ES-I3 (cell line): Measurements from ENCODE around the gene DLG4.

Source experiments
- H3K36me3 ChIP-seq: 2 replicates; pipeline ENCODE4 v1.6.1; 2013; ENCODE audit warnings: mild to moderate bottlenecking, low read length, control low read depth, moderate library complexity; ENCODE audit not compliant: insufficient read depth
- H3K4me1 ChIP-seq: 2 replicates; pipeline ENCODE4 v1.6.1; 2013; ENCODE audit warnings: mild to moderate bottlenecking, control low read depth, low read length; ENCODE audit not compliant: insufficient read depth
- H3K9ac ChIP-seq: 2 replicates; pipeline ENCODE4 v1.6.1; 2013; ENCODE audit warnings: low read depth, mild to moderate bottlenecking, low read length, moderate library complexity
- H3K9me3 ChIP-seq: 2 replicates; pipeline ENCODE4 v1.6.1; 2013; ENCODE audit warnings: mild to moderate bottlenecking, low read length, moderate library complexity; ENCODE audit not compliant: control insufficient read depth, insufficient read depth

DLG4 gene

GRCh38 chr17:7228920-7229319 lies 9.3 kb upstream of the DLG4 start:
- Histone ChIP-seq H3K36me3 (peaks cover 16% of the 10 kb centered on the region; the same call in 1 of the 2 replicates), H3K9me3 (no peaks in the 10 kb centered on the region), H3K4me1 (peaks cover 4% of the 10 kb centered on the region; the same call in 1 of the 2 replicates), H3K9ac (no peak overlapping the region)

- Histone ChIP-seq H3K9me3 (no peaks in the 10 kb centered on the region), H3K36me3 (peaks cover 22% of the 10 kb centered on the region; the same call in 1 of the 2 replicates), H3K4me1 (peaks cover 2% of the 10 kb centered on the region; the same call in 1 of the 2 replicates), H3K9ac (no peak overlapping the region)
These were observed 7.4 kb upstream of the DLG4 start for GRCh38 chr17:7226721-7227710.

- peaks cover 22% of the 10 kb centered on the region; the same call in 1 of the 2 replicates for H3K36me3 ChIP-seq
- H3K4me1 ChIP-seq = no peaks in the 10 kb centered on the region; the same call in 1 of the 2 replicates
- no peaks in the 10 kb centered on the region for H3K9me3 ChIP-seq
- no peak overlapping the region for H3K9ac ChIP-seq
These were observed 6.2 kb upstream of the DLG4 start for GRCh38 chr17:7225711-7226331.

- H3K36me3 ChIP-seq = peaks cover 17% of the 10 kb centered on the region; the same call in 1 of the 2 replicates
- H3K4me1 ChIP-seq = no peaks in the 10 kb centered on the region; the same call in 1 of the 2 replicates
- no peak overlapping the region for H3K9ac ChIP-seq
- H3K9me3 ChIP-seq = no peaks in the 10 kb centered on the region
These were observed 5.0 kb upstream of the DLG4 start for GRCh38 chr17:7224661-7225111.

- Histone ChIP-seq H3K4me1 (no peaks in the 10 kb centered on the region; the same call in 1 of the 2 replicates), H3K9me3 (no peaks in the 10 kb centered on the region), H3K9ac (no peak overlapping the region), H3K36me3 (peaks cover 17% of the 10 kb centered on the region; the same call in 1 of the 2 replicates)
These were observed 4.5 kb upstream of the DLG4 start for GRCh38 chr17:7224110-7224509.

- H3K9me3 ChIP-seq = no peaks in the 10 kb centered on the region
- H3K9ac ChIP-seq = no peak overlapping the region
- H3K36me3 ChIP-seq = peaks cover 15% of the 10 kb centered on the region; the same call in 1 of the 2 replicates
- H3K4me1 ChIP-seq = peaks cover 4% of the 10 kb centered on the region; the same call in 1 of the 2 replicates
These were observed 3.7 kb upstream of the DLG4 start for GRCh38 chr17:7223375-7223774.

GRCh38 chr17:7222972-7223292 lies 3.3 kb upstream of the DLG4 start:
- Histone ChIP-seq H3K9ac (no peak overlapping the region), H3K4me1 (peaks cover 7% of the 10 kb centered on the region; the same call in 1 of the 2 replicates), H3K9me3 (no peaks in the 10 kb centered on the region), H3K36me3 (peaks cover 11% of the 10 kb centered on the region; the same call in 1 of the 2 replicates)

- H3K9ac ChIP-seq = no peak overlapping the region
- H3K9me3 ChIP-seq = no peaks in the 10 kb centered on the region
- peaks cover 10% of the 10 kb centered on the region; the same call in 1 of the 2 replicates for H3K36me3 ChIP-seq
- peaks cover 7% of the 10 kb centered on the region; the same call in 1 of the 2 replicates for H3K4me1 ChIP-seq
These were observed 2.7 kb upstream of the DLG4 start for GRCh38 chr17:7222093-7222971.

- Histone ChIP-seq H3K36me3 (peaks cover 10% of the 10 kb centered on the region; the same call in 1 of the 2 replicates), H3K9me3 (no peaks in the 10 kb centered on the region), H3K9ac (no peak overlapping the region), H3K4me1 (peaks cover 7% of the 10 kb centered on the region; the same call in 1 of the 2 replicates)
These were observed 1.8 kb upstream of the DLG4 start for GRCh38 chr17:7221278-7222092.

GRCh38 chr17:7220593-7221277 lies 1.1 kb upstream of the DLG4 start:
- H3K36me3 ChIP-seq = peaks cover 10% of the 10 kb centered on the region; the same call in 1 of the 2 replicates
- peak overlapping the region; percentile 68 for H3K9ac ChIP-seq
- no peaks in the 10 kb centered on the region for H3K9me3 ChIP-seq
- H3K4me1 ChIP-seq = peaks cover 7% of the 10 kb centered on the region; the same call in 1 of the 2 replicates

- peak overlapping the region; percentile 68; the same call in 1 of the 2 replicates for H3K9ac ChIP-seq
- H3K36me3 ChIP-seq = peaks cover 6% of the 10 kb centered on the region; the same call in 1 of the 2 replicates
- H3K9me3 ChIP-seq = no peaks in the 10 kb centered on the region
- H3K4me1 ChIP-seq = peaks cover 7% of the 10 kb centered on the region; the same call in 1 of the 2 replicates
These were observed 316 bp downstream of the DLG4 start for GRCh38 chr17:7219229-7219811.

GRCh38 chr17:7218758-7219157 lies 878 bp downstream of the DLG4 start:
- Histone ChIP-seq H3K36me3 (peaks cover 4% of the 10 kb centered on the region; the same call in 1 of the 2 replicates), H3K4me1 (peaks cover 7% of the 10 kb centered on the region; the same call in 1 of the 2 replicates), H3K9me3 (no peaks in the 10 kb centered on the region), H3K9ac (no peak overlapping the region)
